GM21528 (cell line): ENCODE data around the gene RAB30.
"Not testable (repeated sequence)": the region's sequence is repeated elsewhere in the genome, so short reads cannot be mapped to it uniquely, and the experiment has no call there.

ENCODE experiments used
- ATAC-seq: cut with Tn5 transposase; IDR thresholded peaks from one replicate; pipeline ENCODE4 v1.9.1; 2021; ENCODE audit warnings: mild to moderate bottlenecking, moderate library complexity; ENCODE audit not compliant: unreplicated experiment, low FRiP score

Gene RAB30

GRCh38 chr11:82959987-82960778, 111.5 kb downstream of the RAB30 start:
- peak; percentile 92 for ATAC-seq

GRCh38 chr11:82955736-82956453, 115.8 kb downstream of the RAB30 start:
- not testable (repeated sequence) for ATAC-seq

GRCh38 chr11:82950502-82950901, 121.2 kb downstream of the RAB30 start:
- not testable (repeated sequence) for ATAC-seq

GRCh38 chr11:82949352-82949751, 122.3 kb downstream of the RAB30 start:
- ATAC-seq = no peak

GRCh38 chr11:82945682-82946081, 126.0 kb downstream of the RAB30 start:
- no peak for ATAC-seq

- not testable (repeated sequence) for ATAC-seq
Measured at GRCh38 chr11:82945041-82945440, 126.7 kb downstream of the RAB30 start.

GRCh38 chr11:82944198-82944597, 127.5 kb downstream of the RAB30 start:
- ATAC-seq = no peak

GRCh38 chr11:82943430-82943829, 128.3 kb downstream of the RAB30 start:
- not testable (repeated sequence) for ATAC-seq

GRCh38 chr11:82942376-82942775, 129.3 kb downstream of the RAB30 start:
- no peak for ATAC-seq

GRCh38 chr11:82939456-82939855, 132.2 kb downstream of the RAB30 start:
- no peak for ATAC-seq

- no peak for ATAC-seq
Measured at GRCh38 chr11:82937554-82937953, 134.1 kb downstream of the RAB30 start.

GRCh38 chr11:82936261-82936660, 135.4 kb downstream of the RAB30 start:
- ATAC-seq = no peak

- ATAC-seq = no peak
Measured at GRCh38 chr11:82932564-82932963, 139.1 kb downstream of the RAB30 start.

- no peak for ATAC-seq
Measured at GRCh38 chr11:82930734-82931133, 141.0 kb downstream of the RAB30 start.

- no peak for ATAC-seq
Measured at GRCh38 chr11:82930229-82930628, 141.5 kb downstream of the RAB30 start.

GRCh38 chr11:82929121-82929520, 142.6 kb downstream of the RAB30 start:
- no peak for ATAC-seq

- ATAC-seq = peak; percentile 60
Measured at GRCh38 chr11:82927264-82927880, 144.3 kb downstream of the RAB30 start.

- ATAC-seq = no peak
Measured at GRCh38 chr11:82924522-82925224, 147.0 kb downstream of the RAB30 start.
